H1 (cell line): ENCODE results near the gene MEGF11. TPM values are rescaled to one million over a fixed set of nuclear protein-coding genes. Genes with fewer than 3 reads are reported as not detected.

Experiments
- CTCF ChIA-PET: fragments of 300-600 bp; sonication (Branson Sonifier 250); formaldehyde crosslinking; loops from one replicate; lab custom pipeline; 2021; ENCODE audit not compliant: partially characterized antibody; lab: Charles Lee
- POLR2A ChIA-PET: fragments of 300-600 bp; sonication (Branson Sonifier 250); formaldehyde crosslinking; loops from one replicate; lab custom pipeline; 2021; ENCODE audit warnings: inconsistent platforms; ENCODE audit not compliant: partially characterized antibody; lab: Charles Lee
- DNase-seq, 2 experiments: peaks; one replicate each; pipeline versions ENCODE4 v3.0.0 to v3.0.0-alpha.2; 2010 to 2022; ENCODE audit warnings: low spot score in 2 of 2, low read depth in 1 of 2, mixed read lengths in 1 of 2
- FAIRE-seq: peaks from 2 replicates; lab custom pipeline; 2011; peaks lifted over from hg19 to GRCh38; lab: Jason Lieb, UNC
- H2AFZ ChIP-seq: 2 replicates; pipeline ENCODE4 v1.8.1; 2012; ENCODE audit warnings: low read length, inconsistent platforms
- H2AK5ac ChIP-seq: 2 replicates; pipeline ENCODE4 v1.6.1; 2013; ENCODE audit warnings: low read depth, low read length
- H2BK120ac ChIP-seq: replicated peaks from 2 replicates; pipeline ENCODE3; 2013; ENCODE audit warnings: low read depth, low read length, inconsistent platforms
- H2BK12ac ChIP-seq: 2 replicates; pipeline ENCODE4 v1.6.1; 2013; ENCODE audit warnings: low read depth, low read length
- H2BK15ac ChIP-seq: 2 replicates; pipeline ENCODE4 v1.6.1; 2013; ENCODE audit warnings: low read length
- H2BK20ac ChIP-seq: 2 replicates; pipeline ENCODE4 v1.6.1; 2013; ENCODE audit warnings: low read length
- H2BK5ac ChIP-seq: 2 replicates; pipeline ENCODE4 v1.6.1; 2013; ENCODE audit warnings: low read depth, low read length
- H3K14ac ChIP-seq: 2 replicates; pipeline ENCODE4 v1.6.1; 2013; ENCODE audit warnings: inconsistent platforms; ENCODE audit not compliant: insufficient read length
- H3K18ac ChIP-seq: 2 replicates; pipeline ENCODE4 v1.6.1; 2013; ENCODE audit warnings: low read length; ENCODE audit errors: extremely low read depth
- H3K23ac ChIP-seq: 2 replicates; pipeline ENCODE4 v1.6.1; 2013; ENCODE audit warnings: inconsistent platforms; ENCODE audit not compliant: insufficient read length
- H3K23me2 ChIP-seq: 2 replicates; pipeline ENCODE4 v1.6.1; 2013; ENCODE audit warnings: low read depth, low read length
- H3K27ac ChIP-seq: 2 replicates; pipeline ENCODE4 v1.6.1; 2011; ENCODE audit warnings: low read depth, low read length, inconsistent platforms
- H3K27me3 ChIP-seq, 4 experiments: replicated peaks in 1 of 4; 1 replicate in 1 of 4; 2 replicates in 3 of 4; pipeline versions ENCODE4 v1.6.1 to v1.8.1; 2011 to 2013; ENCODE audit warnings: low read length in 3 of 4, mild to moderate bottlenecking in 3 of 4, inconsistent platforms in 2 of 4, mixed read lengths in 2 of 4, moderate library complexity in 1 of 4; ENCODE audit not compliant: control insufficient read depth in 3 of 4, insufficient read depth in 3 of 4; ENCODE audit errors: extremely low read depth in 1 of 4
- H3K36me3 ChIP-seq, 4 experiments: 2 replicates each; pipeline versions ENCODE4 v1.6.1 to v1.8.1; 2011 to 2013; ENCODE audit warnings: mild to moderate bottlenecking in 4 of 4, low read length in 3 of 4, moderate library complexity in 2 of 4, control low read depth in 1 of 4, inconsistent platforms in 1 of 4; ENCODE audit not compliant: insufficient read depth in 4 of 4, control insufficient read depth in 2 of 4
- H3K4ac ChIP-seq: replicated peaks from 2 replicates; pipeline ENCODE3; 2013; ENCODE audit warnings: low read length, low read depth, mixed read lengths, inconsistent platforms; ENCODE audit not compliant: insufficient read length
- H3K4me1 ChIP-seq, 4 experiments: replicated peaks in 1 of 4; 1 replicate in 1 of 4; 2 replicates in 3 of 4; pipeline versions ENCODE4 v1.6.1 to v1.8.1; 2011 to 2013; ENCODE audit warnings: low read length in 3 of 4, inconsistent platforms in 2 of 4, mixed read lengths in 1 of 4; ENCODE audit not compliant: insufficient read depth in 4 of 4, control insufficient read depth in 3 of 4
- H3K4me2 ChIP-seq, 2 experiments: 2 replicates each; pipeline versions ENCODE4 v1.6.1 to v1.8.1; 2011 to 2013; ENCODE audit warnings: low read depth in 2 of 2, low read length in 2 of 2, control low read depth in 1 of 2, inconsistent platforms in 1 of 2, mild to moderate bottlenecking in 1 of 2; ENCODE audit not compliant: insufficient read depth in 1 of 2
- H3K4me3 ChIP-seq, 4 experiments: fragments of 200-600, 300-600 bp in 1 of 4; sonication (generic), shearing (Covaris generic), sonication (Bioruptor Twin) in 1 of 4; 2 replicates each; pipeline versions ENCODE4 v1.5.1 to v1.8.1; 2011 to 2016; ENCODE audit warnings: low read length in 4 of 4, low read depth in 3 of 4, control low read depth in 2 of 4, inconsistent platforms in 2 of 4, mild to moderate bottlenecking in 2 of 4, mixed read lengths in 1 of 4, moderate library complexity in 1 of 4; ENCODE audit not compliant: insufficient read depth in 2 of 4; ENCODE audit errors: extremely low read depth in 1 of 4
- H3K56ac ChIP-seq: replicated peaks from 2 replicates; pipeline ENCODE3; 2013; ENCODE audit warnings: low read depth, mild to moderate bottlenecking, mixed read lengths, low read length, inconsistent platforms; ENCODE audit not compliant: insufficient read length
- H3K79me1 ChIP-seq: 2 replicates; pipeline ENCODE4 v1.6.1; 2013; ENCODE audit warnings: low read depth, low read length, control low read depth
- H3K79me2 ChIP-seq, 2 experiments: 2 replicates each; pipeline versions ENCODE4 v1.6.1 to v1.8.1; 2012 to 2013; ENCODE audit warnings: low read length in 2 of 2, mild to moderate bottlenecking in 2 of 2, inconsistent platforms in 1 of 2; ENCODE audit not compliant: insufficient read depth in 2 of 2, control insufficient read depth in 1 of 2
- H3K9ac ChIP-seq, 4 experiments: replicated peaks in 1 of 4; 1 replicate in 1 of 4; 2 replicates in 3 of 4; pipeline versions ENCODE4 v1.6.1 to v1.8.1; 2011 to 2013; ENCODE audit warnings: low read depth in 3 of 4, low read length in 3 of 4, control low read depth in 2 of 4, mild to moderate bottlenecking in 2 of 4, moderate library complexity in 2 of 4, inconsistent platforms in 1 of 4; ENCODE audit errors: extremely low read depth in 1 of 4
- H3K9me3 ChIP-seq, 2 experiments: 2 replicates each; pipeline versions ENCODE4 v1.6.1 to v1.8.1; 2012 to 2013; ENCODE audit warnings: mild to moderate bottlenecking in 2 of 2, moderate library complexity in 2 of 2, control low read depth in 1 of 2, inconsistent platforms in 1 of 2, low read depth in 1 of 2, low read length in 1 of 2, mixed read lengths in 1 of 2; ENCODE audit not compliant: insufficient read depth in 2 of 2
- H4K20me1 ChIP-seq, 2 experiments: replicated peaks in 1 of 2; 2 replicates each; pipeline versions ENCODE3 to v1.8.1; 2011 to 2013; ENCODE audit warnings: inconsistent platforms in 2 of 2, low read length in 2 of 2, mild to moderate bottlenecking in 1 of 2; ENCODE audit not compliant: insufficient read depth in 2 of 2, control insufficient read depth in 1 of 2
- H4K5ac ChIP-seq: 2 replicates; pipeline ENCODE4 v1.6.1; 2013; ENCODE audit warnings: low read length, low read depth, mixed read lengths, inconsistent platforms; ENCODE audit not compliant: insufficient read length
- H4K8ac ChIP-seq: 2 replicates; pipeline ENCODE4 v1.8.0; 2013; ENCODE audit warnings: mild to moderate bottlenecking, moderate library complexity, low read length, inconsistent platforms; ENCODE audit not compliant: insufficient read depth; ENCODE audit errors: extremely low read depth
- H4K91ac ChIP-seq: replicated peaks from 2 replicates; pipeline ENCODE3; 2013; ENCODE audit warnings: low read length, mixed read lengths, inconsistent platforms; ENCODE audit not compliant: insufficient read length
- E2F6 ChIP-seq: IDR thresholded peaks from 2 replicates; pipeline ENCODE4 v1.6.1; 2012; ENCODE audit warnings: inconsistent platforms
- JUND ChIP-seq: IDR thresholded peaks from 2 replicates; pipeline ENCODE4 v1.6.1; 2011; ENCODE audit warnings: mild to moderate bottlenecking, improper control_type of control experiment, low read length
- MAX ChIP-seq: IDR thresholded peaks from 2 replicates; pipeline ENCODE4 v1.6.1; 2012; ENCODE audit warnings: inconsistent platforms
- TAF1 ChIP-seq: IDR thresholded peaks from 2 replicates; pipeline ENCODE4 v1.6.1; 2011; ENCODE audit warnings: mild to moderate bottlenecking, low read depth, low read length
- WGBS, 2 experiments: shearing (Covaris generic) in 1 of 2; methylation state at CpG; one replicate each; pipeline versions ENCODE4 v1.1.6 to v1.1.7; 2013 to 2015; ENCODE audit warnings: low lambda C conversion rate in 2 of 2, mixed read lengths in 2 of 2, inconsistent platforms in 1 of 2, low coverage in 1 of 2, missing lambda C conversion rate in 1 of 2; ENCODE audit not compliant: insufficient replicate concordance in 2 of 2, insufficient coverage in 1 of 2, insufficient read length in 1 of 2; ENCODE audit errors: extremely low coverage in 1 of 2, missing lambda C conversion rate in 1 of 2; 5-methylcytosine and 5-hydroxymethylcytosine counted together
- polyA plus RNA-seq, 7 experiments: library from polyadenylated mRNA; depleted of rRNA in 3 of 7; stranded (reverse) in 5 of 7; unstranded in 2 of 7; fragments of >200 nt in 5 of 7; fragments of 200-250 nt in 2 of 7; gene quantifications; 1 replicate in 5 of 7; 2 replicates in 1 of 7; 4 replicates in 1 of 7; pipeline versions ENCODE4 v1.2.1 to v1.2.3, GENCODE V29; 2011 to 2013; ENCODE audit warnings: missing spikeins in 2 of 7, mixed read lengths in 2 of 7
- total RNA-seq: library from RNA; stranded (reverse); fragmentation: NEBNext Ultra II Directional; extraction: Animal tissue kit (Norgen Biotek cat#: 25700); gene quantifications from 2 replicates; pipeline ENCODE4 v1.2.1, GENCODE V29; 2021

MEGF11 gene
- total and polyA plus RNA-seq, 2 of the 8 experiments (the other 6 are each of a cell fraction or from before 2014, with no cell fraction given), result 4.4 to 4.8 TPM

GRCh38 chr15:66294157-66294931, 40.8 kb upstream of the MEGF11 start:
- Histone ChIP-seq H3K4me1 (peaks cover 6 to 12% (median 7%) of the 10 kb centered on the region in 4 experiments; a peak in 6 of 7 replicates), H3K4me2 (peak overlapping the region; percentile 81 to 88), H2BK12ac (peak overlapping the region; percentile 60; the same call in 1 of the 2 replicates), H3K79me2 (peaks cover 0 to 4% of the 10 kb centered on the region in 2 experiments; a peak in 1 of 4 replicates), H3K56ac (peak overlapping the region; percentile 71), H3K9ac (peak overlapping the region; percentile 47 to 77 (median 61); a peak in 6 of 7 replicates), H3K9me3 (no peaks in the 10 kb centered on the region), H3K27me3 (no peaks in the 10 kb centered on the region), H3K23me2 (peaks cover 2% of the 10 kb centered on the region; the same call in 1 of the 2 replicates), H2BK120ac (no peak overlapping the region), H3K4me3 (peak overlapping the region; percentile 54 to 73 (median 60)), H2BK20ac (no peak overlapping the region), H2AK5ac (no peak overlapping the region), H4K91ac (peak overlapping the region; percentile 45), H3K4ac (no peak overlapping the region), H4K8ac (peak overlapping the region; percentile 75), H2BK5ac (peak overlapping the region; percentile 41; the same call in 1 of the 2 replicates), H3K14ac (no peak overlapping the region), H2BK15ac (0 out of 2 replicates have a peak overlapping the region, but pooled peaks have one; percentile 94), H3K27ac (no peak overlapping the region; the same call in 1 of the 2 replicates), H3K36me3 (no peaks in the 10 kb centered on the region), H3K18ac (peak overlapping the region; percentile 56; the same call in 1 of the 2 replicates), H4K5ac (peak overlapping the region; percentile 64), H3K23ac (no peak overlapping the region), H3K79me1 (no peaks in the 10 kb centered on the region; the same call in 1 of the 2 replicates), H4K20me1 (no peaks in the 10 kb centered on the region), H2AFZ (peak overlapping the region; percentile 76)
- FAIRE-seq (no peak), DNase-seq (no peak)
- ChIA-PET CTCF (interaction anchor here (0.5 kb wide), 1 partner anchor 23 kb away, joined by 4 read pairs; no protein-coding TSS in a partner anchor), POLR2A (interaction anchor here (0.6 to 3.4 kb wide), 14 partner anchors 8 to 458 kb away, joined by 3 to 20 read pairs (median 3); partner anchors contain the start of genes SNAPC5, TIPIN and ZWILCH)
- TF ChIP-seq TAF1, result no peak
- TF ChIP-seq E2F6, result peak; percentile 67; the same call in 1 of the 2 replicates
- TF ChIP-seq JUND, result no peak
- peak; percentile 61; the same call in 1 of the 2 replicates for TF ChIP-seq MAX
- WGBS, 2 experiments, result 18% methylated on average over 16 of the region's 16 CpGs; no CpG with 5 or more reads in 1 of the 2 experiments
